Measurements from ENCODE around the gene TMEM209.
"Not testable (repeated sequence)": the region's sequence is repeated elsewhere in the genome, so short reads cannot be mapped to it uniquely, and the experiment has no call there.

Gene TMEM209

DNA sequence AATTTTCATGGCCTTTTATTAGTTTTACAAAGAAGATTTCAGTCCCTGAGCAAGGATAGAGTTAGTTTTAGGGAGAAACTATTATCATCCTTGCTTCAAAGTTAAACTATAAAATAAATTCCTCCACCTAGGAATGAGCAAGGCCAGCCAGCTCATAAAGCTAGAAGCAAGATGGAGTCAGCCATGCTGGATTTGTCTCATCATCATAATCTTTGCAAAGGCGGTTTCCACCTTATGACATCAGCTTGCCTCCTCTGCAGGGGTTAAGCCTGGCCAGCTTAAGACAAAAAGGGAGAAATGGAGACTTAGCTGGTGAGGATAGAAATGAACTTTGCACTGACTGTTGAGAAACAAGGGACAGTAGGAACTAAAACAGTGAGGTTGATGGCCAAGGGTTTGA is 21.1 kb upstream of the TMEM209 start:
- Mint-ChIP-seq H3K36me3 (no peaks in the 10 kb centered on the region), H3K27ac (no peak overlapping the region), H3K4me3 (no peak overlapping the region), H3K9me3 (no peaks in the 10 kb centered on the region), H3K4me1 (no peaks in the 10 kb centered on the region)
- DNase-seq (ENCODE audit: low spot score in 2 of 2), result no peak
- ATAC-seq, result no peak

DNA sequence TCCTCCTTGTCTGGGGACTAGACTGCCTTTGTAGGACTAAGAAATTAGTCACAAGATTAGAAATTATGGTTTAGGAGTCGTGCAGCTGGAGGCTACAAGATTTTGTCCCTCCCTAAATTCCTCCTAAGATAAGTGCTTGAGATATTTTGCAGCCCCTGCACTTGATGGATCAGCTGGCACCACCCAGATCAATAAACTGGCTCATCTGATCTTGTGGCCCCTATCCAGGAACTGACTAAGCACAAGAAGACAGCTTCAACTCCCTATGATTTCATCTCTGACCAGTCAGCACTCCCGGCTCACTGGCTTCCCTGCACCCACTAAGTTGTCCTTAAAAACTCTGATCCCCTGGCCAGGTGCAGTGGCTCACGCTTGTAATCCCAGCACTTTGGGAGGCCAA is 19.7 kb upstream of the TMEM209 start:
- H3K9me3 Mint-ChIP-seq; H3K27ac Mint-ChIP-seq; ATAC-seq; H3K4me1 Mint-ChIP-seq; DNase-seq (ENCODE audit: low spot score in 2 of 2); H3K36me3 Mint-ChIP-seq; H3K4me3 Mint-ChIP-seq: not testable (repeated sequence)

DNA sequence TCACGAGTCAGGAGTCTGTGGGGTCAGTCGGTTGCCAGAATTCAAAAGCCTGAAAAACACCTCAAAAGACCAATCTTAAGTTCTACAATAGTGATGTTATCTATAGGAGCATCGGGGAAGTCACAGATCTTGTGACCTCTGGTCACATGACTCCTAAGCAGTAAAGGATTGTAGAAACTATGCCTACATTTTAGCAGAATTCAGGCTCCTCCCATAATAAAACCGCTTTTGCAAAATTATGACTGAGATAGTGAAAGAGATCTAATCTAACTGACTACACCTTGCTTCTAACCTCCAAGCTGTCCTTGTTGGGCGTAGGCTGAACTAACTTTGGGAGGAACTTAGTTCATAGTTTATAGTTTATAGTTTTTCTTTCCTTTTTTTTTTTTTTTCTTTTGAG is 19.0 kb upstream of the TMEM209 start:
- Mint-ChIP-seq H3K4me3 (no peak overlapping the region), H3K9me3 (no peaks in the 10 kb centered on the region), H3K27ac (no peak overlapping the region), H3K36me3 (no peaks in the 10 kb centered on the region), H3K4me1 (no peaks in the 10 kb centered on the region)
- DNase-seq (ENCODE audit: low spot score in 2 of 2), result no peak
- no peak for ATAC-seq

DNA sequence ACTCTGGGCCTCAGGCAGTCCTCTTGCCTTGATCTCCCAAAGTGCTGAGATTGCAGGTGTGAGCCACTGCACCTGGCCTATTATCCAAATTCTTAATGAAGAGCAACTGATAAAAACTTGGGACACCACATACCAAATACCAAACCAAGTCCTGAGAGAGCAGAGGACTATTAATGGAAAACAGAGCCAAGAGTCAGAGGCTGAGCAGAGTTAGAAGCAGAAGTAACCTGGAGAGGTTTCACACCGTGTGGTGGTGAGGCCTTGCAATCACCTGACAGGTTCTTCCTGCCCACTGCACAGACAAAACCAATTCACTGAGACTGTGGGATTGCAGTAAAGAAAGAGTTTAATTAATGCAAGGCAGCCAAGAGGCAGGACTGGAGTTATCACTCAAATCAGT is 18.4 kb upstream of the TMEM209 start:
- Mint-ChIP-seq H3K27ac (no peak overlapping the region), H3K9me3 (no peaks in the 10 kb centered on the region), H3K4me1 (no peaks in the 10 kb centered on the region), H3K36me3 (no peaks in the 10 kb centered on the region), H3K4me3 (no peak overlapping the region)
- no peak for DNase-seq (ENCODE audit: low spot score in 2 of 2)
- ATAC-seq, result no peak

DNA sequence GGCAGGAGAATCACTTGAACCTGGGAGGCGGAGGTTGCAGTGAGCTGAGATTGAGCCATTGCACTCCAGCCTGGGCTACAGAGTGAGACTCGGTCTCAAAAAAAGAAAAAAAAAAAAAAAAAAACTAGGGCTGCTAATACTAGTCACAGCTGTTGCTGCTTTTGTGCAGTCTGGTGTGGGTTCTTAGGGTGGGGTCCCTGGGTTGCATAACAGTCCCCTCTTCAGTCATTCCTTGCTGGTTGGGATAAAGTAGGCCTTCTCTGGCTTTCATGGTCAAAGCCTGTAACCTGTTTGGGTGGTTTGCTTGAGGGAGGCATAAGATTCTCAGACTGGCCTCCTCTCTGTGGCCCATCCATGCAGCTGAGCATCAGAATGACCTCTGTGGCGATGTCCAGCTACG is 16.5 kb upstream of the TMEM209 start:
- H3K27ac Mint-ChIP-seq, result no peak overlapping the region
- H3K4me3 Mint-ChIP-seq, result no peak overlapping the region
- H3K36me3 Mint-ChIP-seq, result no peaks in the 10 kb centered on the region
- DNase-seq (ENCODE audit: low spot score in 2 of 2), result no peak
- no peaks in the 10 kb centered on the region for H3K9me3 Mint-ChIP-seq
- ATAC-seq, result no peak
- H3K4me1 Mint-ChIP-seq, result no peaks in the 10 kb centered on the region

DNA sequence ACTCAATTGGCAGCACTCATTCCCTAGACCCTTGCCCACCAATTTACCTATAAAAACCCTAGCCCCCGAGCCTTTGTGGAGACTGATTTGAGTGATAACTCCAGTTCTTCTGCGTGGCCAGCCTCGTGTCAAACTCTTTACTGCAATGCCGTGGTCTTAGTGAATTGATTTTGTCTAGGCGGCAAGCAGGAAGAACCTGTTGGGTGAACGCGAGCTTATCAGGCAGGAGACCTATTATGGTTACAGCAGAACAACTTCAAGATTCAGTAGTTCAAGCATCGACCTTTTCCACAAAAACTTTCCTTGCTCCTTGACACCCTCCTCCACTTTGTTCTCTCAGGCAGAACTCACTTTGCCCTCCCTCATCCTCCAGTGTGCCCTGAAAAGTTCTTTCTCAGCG is 14.7 kb upstream of the TMEM209 start:
- H3K27ac Mint-ChIP-seq, result no peak overlapping the region
- ATAC-seq (no peak), DNase-seq (ENCODE audit: low spot score in 2 of 2) (no peak)
- no peaks in the 10 kb centered on the region for H3K36me3 Mint-ChIP-seq
- no peaks in the 10 kb centered on the region for H3K9me3 Mint-ChIP-seq
- H3K4me1 Mint-ChIP-seq, result no peaks in the 10 kb centered on the region
- no peak overlapping the region for H3K4me3 Mint-ChIP-seq

DNA sequence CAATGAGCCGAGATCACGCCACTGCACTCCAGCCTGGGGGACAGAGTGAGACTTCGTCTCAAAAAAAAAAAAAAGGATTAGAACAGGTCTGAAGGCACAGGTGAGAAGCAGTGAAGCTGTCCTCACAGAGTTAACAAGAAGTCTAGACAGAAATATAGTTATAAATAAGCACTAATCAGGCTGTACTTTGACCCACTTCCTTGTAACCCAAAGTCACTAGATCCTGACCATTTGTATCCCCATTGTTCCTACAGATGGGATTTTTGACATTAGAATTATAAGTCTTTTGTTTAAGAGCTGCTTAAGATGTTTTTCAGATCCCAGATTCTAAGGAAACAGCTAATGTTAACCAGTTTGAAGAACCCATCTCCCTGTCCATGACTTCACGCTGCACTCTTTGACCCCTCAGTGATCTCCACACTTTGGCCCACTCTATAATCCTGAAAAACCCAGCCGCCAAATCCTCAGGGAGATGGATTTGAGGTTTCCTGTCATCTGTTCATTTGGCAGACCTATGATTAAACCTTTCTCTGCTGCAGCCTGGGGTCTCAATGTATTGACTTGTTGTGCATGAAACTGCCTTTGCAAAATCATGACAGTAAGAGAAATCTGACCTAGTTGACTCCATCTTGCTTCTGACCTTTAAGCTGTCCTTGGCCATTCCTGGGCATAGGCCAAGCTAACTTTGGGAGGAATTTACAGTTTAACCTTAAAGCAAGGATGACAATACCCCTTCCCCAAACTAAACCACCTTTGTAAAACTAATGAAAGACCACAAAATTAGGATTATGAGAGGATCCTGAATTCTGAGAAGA is 13.8 kb upstream of the TMEM209 start:
- DNase-seq (ENCODE audit: low spot score in 2 of 2) (no peak), ATAC-seq (no peak)
- Mint-ChIP-seq H3K4me1 (no peaks in the 10 kb centered on the region), H3K4me3 (no peak overlapping the region), H3K27ac (no peak overlapping the region), H3K36me3 (no peaks in the 10 kb centered on the region), H3K9me3 (no peaks in the 10 kb centered on the region)

DNA sequence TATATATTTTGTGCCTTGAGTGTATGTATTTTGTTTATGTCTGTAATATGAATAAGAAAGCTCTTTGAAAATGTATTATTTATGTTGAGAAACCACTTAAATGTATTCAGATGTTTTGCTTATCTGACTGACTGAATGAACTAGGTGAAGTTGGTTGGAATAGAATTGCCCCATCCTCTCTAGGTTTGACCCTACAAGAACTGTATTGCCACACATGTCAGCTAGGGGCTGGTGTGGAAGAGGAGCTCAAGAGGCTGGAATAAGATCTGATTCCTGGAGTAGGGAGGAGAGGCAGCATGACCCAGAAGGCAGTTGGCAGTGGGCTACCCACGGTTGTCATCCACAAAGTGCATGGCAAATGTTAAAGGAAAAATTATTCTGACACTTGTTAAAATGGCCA is 11.5 kb upstream of the TMEM209 start:
- DNase-seq (ENCODE audit: low spot score in 2 of 2) (no peak), ATAC-seq (no peak)
- Mint-ChIP-seq H3K36me3 (no peaks in the 10 kb centered on the region), H3K9me3 (no peaks in the 10 kb centered on the region), H3K4me1 (no peaks in the 10 kb centered on the region), H3K4me3 (no peak overlapping the region), H3K27ac (no peak overlapping the region)

DNA sequence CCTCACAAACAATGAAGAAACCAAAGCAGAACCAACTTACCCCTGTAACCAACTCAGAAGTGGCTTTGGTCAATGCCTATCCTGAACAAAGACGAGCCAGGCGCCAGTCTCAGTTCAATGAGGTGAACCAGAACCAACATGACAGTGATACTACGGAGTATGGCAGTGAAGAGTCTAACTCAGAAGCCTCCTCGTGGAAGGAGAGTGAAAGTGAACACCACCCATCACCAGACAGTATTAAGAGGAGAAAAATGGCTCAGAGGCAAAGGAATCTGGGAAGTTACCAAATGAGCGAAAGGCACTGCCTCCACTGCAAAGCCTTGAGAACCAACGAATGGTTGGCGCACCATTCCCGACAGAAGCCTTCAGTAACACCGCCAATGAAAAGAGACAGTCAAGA is 10.8 kb upstream of the TMEM209 start:
- no peak for DNase-seq (ENCODE audit: low spot score in 2 of 2)
- Mint-ChIP-seq H3K36me3 (no peaks in the 10 kb centered on the region), H3K9me3 (no peaks in the 10 kb centered on the region), H3K27ac (peak overlapping the region; percentile 76), H3K4me1 (no peaks in the 10 kb centered on the region), H3K4me3 (no peak overlapping the region)
- no peak for ATAC-seq

DNA sequence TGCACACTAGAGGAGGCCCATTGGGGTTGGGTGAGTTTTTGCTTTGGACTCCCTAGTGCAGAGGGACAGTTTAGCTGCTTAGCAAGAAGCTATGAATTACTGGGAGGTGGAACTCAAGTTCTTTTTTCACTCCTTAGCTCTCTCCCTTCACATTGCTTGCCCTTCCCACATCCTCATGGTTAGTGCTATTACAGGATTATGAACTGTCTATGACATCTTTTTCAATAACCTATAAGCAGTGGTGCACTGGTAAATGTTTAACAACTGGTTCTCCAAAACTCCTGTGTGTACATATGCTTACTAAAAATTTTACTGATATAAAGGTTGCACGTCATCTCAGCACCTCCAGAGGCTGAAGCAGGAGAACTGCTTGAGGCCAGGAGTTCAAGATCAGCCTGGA is 8.6 kb upstream of the TMEM209 start:
- ATAC-seq (no peak), DNase-seq (ENCODE audit: low spot score in 2 of 2) (no peak)
- no peak overlapping the region for H3K4me3 Mint-ChIP-seq
- H3K9me3 Mint-ChIP-seq, result no peaks in the 10 kb centered on the region
- H3K4me1 Mint-ChIP-seq, result no peaks in the 10 kb centered on the region
- H3K27ac Mint-ChIP-seq, result no peak overlapping the region
- no peaks in the 10 kb centered on the region for H3K36me3 Mint-ChIP-seq

DNA sequence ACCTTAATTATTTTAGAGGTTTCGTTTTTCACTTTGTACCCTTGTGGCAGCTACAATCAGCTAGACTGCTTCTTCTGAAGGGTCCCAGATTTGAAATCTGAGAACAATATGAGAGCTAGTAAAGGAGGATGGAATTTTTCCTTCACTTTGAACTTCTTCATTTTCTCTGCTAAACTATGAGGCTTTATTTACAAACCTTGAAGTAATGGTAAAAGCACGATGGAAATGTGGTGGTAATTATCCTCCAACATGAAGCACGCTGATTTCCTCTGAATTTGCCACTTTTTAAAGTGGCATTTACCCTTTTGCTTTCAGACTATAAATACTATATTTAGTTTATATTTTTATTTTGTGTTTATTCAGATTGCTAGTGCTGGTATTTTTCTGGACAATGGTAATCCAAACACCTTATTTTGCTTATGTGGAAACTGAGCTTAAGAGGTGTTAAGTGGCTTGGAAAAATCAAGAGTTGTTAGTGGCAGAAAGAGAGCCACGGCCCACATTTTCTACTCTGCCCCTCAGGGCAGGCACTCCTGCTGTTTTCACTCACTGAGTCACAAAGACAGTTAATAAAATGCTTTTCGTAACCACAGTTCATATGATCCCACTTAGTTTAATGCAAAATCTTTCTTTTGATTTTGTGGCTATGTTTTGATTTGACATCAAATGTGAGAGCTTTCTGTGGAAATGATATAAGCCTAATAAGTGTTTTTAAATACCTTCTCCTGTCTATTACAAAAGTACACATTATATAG is 5.2 kb upstream of the TMEM209 start:
- no peak for ATAC-seq
- Mint-ChIP-seq H3K4me1 (peaks cover 6% of the 10 kb centered on the region), H3K36me3 (peaks cover 2% of the 10 kb centered on the region), H3K4me3 (no peak overlapping the region), H3K9me3 (no peaks in the 10 kb centered on the region), H3K27ac (no peak overlapping the region)
- DNase-seq (ENCODE audit: low spot score in 2 of 2), result no peak

DNA sequence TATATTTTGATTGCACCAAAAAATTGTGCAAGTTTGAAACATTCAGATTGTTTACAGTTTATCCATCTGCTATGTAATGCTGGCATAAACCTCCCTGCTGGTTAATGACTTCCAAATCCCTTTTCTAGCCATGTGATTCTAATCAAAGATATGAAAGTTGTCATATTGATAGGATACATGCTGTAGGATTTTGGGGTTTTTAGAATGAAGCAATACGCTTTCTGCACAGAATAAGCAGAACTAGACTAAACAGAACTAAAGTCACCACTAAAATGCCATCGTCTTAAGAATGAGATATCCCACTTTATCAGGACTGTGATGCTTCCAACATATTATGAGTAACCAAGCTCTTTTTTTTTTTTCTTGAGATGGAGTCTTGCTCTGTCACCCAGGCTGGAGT is 3.3 kb upstream of the TMEM209 start:
- no peak overlapping the region for H3K4me3 Mint-ChIP-seq
- H3K4me1 Mint-ChIP-seq, result peaks cover 10% of the 10 kb centered on the region
- H3K27ac Mint-ChIP-seq, result no peak overlapping the region
- ATAC-seq (no peak), DNase-seq (ENCODE audit: low spot score in 2 of 2) (no peak)
- H3K9me3 Mint-ChIP-seq, result no peaks in the 10 kb centered on the region
- H3K36me3 Mint-ChIP-seq, result peaks cover 18% of the 10 kb centered on the region

DNA sequence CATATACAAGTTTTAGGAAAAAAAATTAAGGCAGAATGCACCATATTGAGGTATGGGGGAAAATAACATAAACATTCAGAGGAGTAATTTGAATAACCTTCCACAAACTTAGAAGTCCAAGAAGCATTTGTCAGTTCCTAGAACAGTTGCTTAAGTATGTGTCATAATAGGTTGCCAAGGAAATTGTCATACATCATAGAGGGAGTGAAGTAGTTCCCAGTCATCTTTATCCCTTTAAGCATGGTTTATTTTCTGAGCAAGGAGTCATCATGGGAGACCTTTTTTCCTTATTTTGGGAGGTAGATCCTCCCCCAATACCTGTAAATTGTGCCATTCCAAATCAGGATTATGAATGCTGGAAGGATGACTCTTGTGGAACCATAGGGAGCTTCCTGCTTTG is 2.4 kb upstream of the TMEM209 start, which contains the start of gene SSMEM1:
Gene SSMEM1 (plus strand): TSS at position 219 of the 400 bp plus-strand sequence. CDS start 51 bp downstream, at position 270.
- ATAC-seq (no peak), DNase-seq (ENCODE audit: low spot score in 2 of 2) (no peak)
- H3K27ac Mint-ChIP-seq, result no peak within 1 kb of the TSS
- no peaks in the 10 kb centered on the region for H3K9me3 Mint-ChIP-seq
- H3K4me3 Mint-ChIP-seq, result no peak within 1 kb of the TSS
- H3K4me1 Mint-ChIP-seq, result peaks cover 17% of the 10 kb centered on the region
- peaks cover 27% of the 10 kb centered on the region for H3K36me3 Mint-ChIP-seq

DNA sequence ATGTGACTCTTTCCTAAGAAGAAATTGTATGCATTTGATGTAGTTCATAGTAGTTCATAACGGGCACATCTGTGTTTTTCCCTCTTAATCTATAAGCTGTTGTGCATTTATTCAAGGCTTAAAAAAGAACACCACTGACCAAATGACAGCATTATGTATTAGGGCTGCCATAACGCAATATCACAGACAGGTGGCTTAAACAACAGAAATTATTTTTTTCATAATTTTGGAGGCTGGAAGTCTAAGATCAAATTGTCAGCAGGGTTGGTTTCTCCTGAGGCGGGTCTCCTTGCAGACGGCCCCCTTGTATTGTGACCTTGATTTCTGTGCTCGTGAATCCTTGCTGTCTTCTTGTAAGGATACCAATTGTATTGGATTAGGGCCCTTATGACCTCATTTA is 1.8 kb upstream of the TMEM209 start:
- no peak for ATAC-seq
- DNase-seq (ENCODE audit: low spot score in 2 of 2), result no peak
- H3K9me3 Mint-ChIP-seq, result no peaks in the 10 kb centered on the region
- peaks cover 19% of the 10 kb centered on the region for H3K4me1 Mint-ChIP-seq
- H3K4me3 Mint-ChIP-seq, result no peak overlapping the region
- no peak overlapping the region for H3K27ac Mint-ChIP-seq
- H3K36me3 Mint-ChIP-seq, result peaks cover 33% of the 10 kb centered on the region

DNA sequence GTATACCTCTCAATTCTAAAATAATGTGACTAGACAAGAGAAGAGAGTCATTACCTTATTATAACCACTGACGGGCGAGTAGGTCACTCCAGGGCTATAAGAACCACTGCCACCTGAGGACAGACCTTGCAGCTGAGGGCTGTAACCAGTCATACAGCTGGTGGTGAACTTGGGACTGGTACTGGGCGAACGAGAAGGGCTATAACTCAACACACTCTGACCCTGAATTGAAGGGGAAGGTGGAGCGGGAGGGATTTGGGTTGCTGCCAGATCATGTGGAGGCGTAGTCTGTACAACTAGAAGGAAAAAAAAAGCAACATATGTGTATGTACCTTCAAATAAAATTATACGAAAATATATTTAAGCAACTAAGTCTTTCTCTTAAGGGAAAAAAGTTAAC is 3.4 kb downstream of the TMEM209 start:
- no peak overlapping the region for H3K27ac Mint-ChIP-seq
- DNase-seq (ENCODE audit: low spot score in 2 of 2) (no peak), ATAC-seq (peak; percentile 14)

DNA sequence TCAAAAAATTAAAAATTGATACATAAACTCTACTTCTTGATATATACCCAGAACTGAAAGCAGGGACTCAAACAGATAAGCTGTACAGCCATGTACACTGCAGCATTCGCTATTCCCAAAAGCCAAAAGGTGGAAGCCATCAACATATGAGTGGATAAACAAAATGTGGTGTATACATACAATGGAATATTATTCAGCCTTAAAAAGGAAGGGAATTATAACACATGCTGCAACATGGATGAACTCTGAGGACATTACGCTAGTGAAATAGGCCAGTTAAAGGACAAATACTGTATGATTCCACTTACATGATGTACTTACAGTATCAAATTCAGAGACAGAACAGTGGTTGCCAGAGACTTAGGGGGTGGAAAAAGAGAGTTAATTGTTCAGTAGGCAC is 8.1 kb downstream of the TMEM209 start:
- H3K9me3 Mint-ChIP-seq, result no peaks in the 10 kb centered on the region
- peaks cover 28% of the 10 kb centered on the region for H3K4me1 Mint-ChIP-seq
- DNase-seq (ENCODE audit: low spot score in 2 of 2) (no peak), ATAC-seq (no peak)
- peaks cover 97% of the 10 kb centered on the region for H3K36me3 Mint-ChIP-seq
- no peak overlapping the region for H3K4me3 Mint-ChIP-seq
- no peak overlapping the region for H3K27ac Mint-ChIP-seq

More for the DNA sequence above, 3.4 kb downstream of the TMEM209 start:
- Mint-ChIP-seq H3K4me3 (no peak overlapping the region), H3K4me1 (peaks cover 46% of the 10 kb centered on the region), H3K9me3 (no peaks in the 10 kb centered on the region), H3K36me3 (peaks cover 85% of the 10 kb centered on the region)

All from stimulated activated effector memory CD8-positive, alpha-beta T cell treated with anti-CD3 and anti-CD28 coated beads, Interleukin-12 subunit alpha, Interleukin-12 subunit beta, amount 100 ng/mL, for 72 hours (primary cell).